Astrocyte (in vitro differentiated cells and primary cell): Measurements from ENCODE around the gene IFI30. TPM values are rescaled to one million over a fixed set of nuclear protein-coding genes. Genes with fewer than 3 reads are reported as not detected.

ENCODE experiments used
- DNase-seq: peaks from one replicate; pipeline ENCODE4 v3.0.0-alpha.2; 2010; ENCODE audit warnings: low read depth
- FAIRE-seq: peaks from 2 replicates; lab custom pipeline; 2011; peaks lifted over from hg19 to GRCh38; lab: Jason Lieb, UNC
- H2AFZ ChIP-seq: 2 replicates; pipeline ENCODE4 v1.6.0; 2012; ENCODE audit warnings: low read depth, low read length, inconsistent platforms
- H3K27ac ChIP-seq: 2 replicates; pipeline ENCODE4 v1.5.1; 2011; ENCODE audit warnings: low read depth, low read length, inconsistent platforms
- H3K27me3 ChIP-seq: 2 replicates; pipeline ENCODE4 v1.6.0; 2011; ENCODE audit warnings: low read length, inconsistent platforms; ENCODE audit not compliant: insufficient read depth
- H3K36me3 ChIP-seq: 2 replicates; pipeline ENCODE4 v1.5.1; 2011; ENCODE audit warnings: low read length, inconsistent platforms; ENCODE audit not compliant: insufficient read depth
- H3K4me1 ChIP-seq: 2 replicates; pipeline ENCODE4 v1.5.1; 2011; ENCODE audit warnings: low read length, inconsistent platforms; ENCODE audit not compliant: insufficient read depth
- H3K4me2 ChIP-seq: 2 replicates; pipeline ENCODE4 v1.6.0; 2012; ENCODE audit warnings: low read length, inconsistent platforms
- H3K4me3 ChIP-seq: 2 replicates; pipeline ENCODE4 v1.5.1; 2011; ENCODE audit warnings: low read depth, mild to moderate bottlenecking, low read length, inconsistent platforms; ENCODE audit not compliant: insufficient read depth
- H3K79me2 ChIP-seq: 2 replicates; pipeline ENCODE4 v1.6.0; 2012; ENCODE audit warnings: mild to moderate bottlenecking, low read length, inconsistent platforms; ENCODE audit not compliant: insufficient read depth
- H3K9ac ChIP-seq: 2 replicates; pipeline ENCODE4 v1.6.0; 2012; ENCODE audit warnings: mild to moderate bottlenecking, low read length, inconsistent platforms
- H3K9me3 ChIP-seq: 2 replicates; pipeline ENCODE4 v1.5.1; 2012; ENCODE audit warnings: low read depth, mild to moderate bottlenecking, low read length, inconsistent platforms; ENCODE audit not compliant: insufficient read depth
- H4K20me1 ChIP-seq: 2 replicates; pipeline ENCODE4 v1.6.0; 2012; ENCODE audit warnings: low read length, inconsistent platforms; ENCODE audit not compliant: insufficient read depth
- H3K27ac Mint-ChIP-seq: one replicate; pipeline ENCODE4 v1.8.0; 2021; ENCODE audit warnings: mild to moderate bottlenecking, mixed read lengths; ENCODE audit not compliant: unreplicated experiment
- H3K27me3 Mint-ChIP-seq: one replicate; pipeline ENCODE4 v1.8.0; 2021; ENCODE audit warnings: low read depth, mixed read lengths; ENCODE audit not compliant: unreplicated experiment
- H3K36me3 Mint-ChIP-seq: one replicate; pipeline ENCODE4 v1.8.0; 2021; ENCODE audit warnings: low read depth, mixed read lengths; ENCODE audit not compliant: unreplicated experiment
- H3K4me1 Mint-ChIP-seq: one replicate; pipeline ENCODE4 v1.8.0; 2021; ENCODE audit warnings: low read depth, mixed read lengths; ENCODE audit not compliant: unreplicated experiment
- H3K4me3 Mint-ChIP-seq: one replicate; pipeline ENCODE4 v1.8.0; 2021; ENCODE audit warnings: mild to moderate bottlenecking, moderate library complexity, mixed read lengths; ENCODE audit not compliant: unreplicated experiment
- H3K9me3 Mint-ChIP-seq: one replicate; pipeline ENCODE4 v1.8.0; 2021; ENCODE audit warnings: mild to moderate bottlenecking, mixed read lengths; ENCODE audit not compliant: unreplicated experiment
- CTCF ChIP-seq: IDR thresholded peaks from 2 replicates; pipeline ENCODE4 v1.5.1; 2011; ENCODE audit warnings: low read depth, mild to moderate bottlenecking, inconsistent platforms, low read length, moderate library complexity; ENCODE audit not compliant: insufficient read depth
- EZH2 ChIP-seq: IDR thresholded peaks from 2 replicates; pipeline ENCODE4 v1.6.1; 2012; ENCODE audit warnings: mild to moderate bottlenecking, low read length, inconsistent platforms; ENCODE audit not compliant: insufficient read depth
- total RNA-seq: library from RNA; stranded (reverse); gene quantifications from 2 replicates; pipeline ENCODE4 v1.2.1, GENCODE V29; 2021

Gene IFI30
- total RNA-seq, 1 donor from 2014 or later, result 2.3 TPM

- no peaks in the 10 kb centered on the region for H3K4me1 Mint-ChIP-seq
- H3K9me3 Mint-ChIP-seq, result peaks cover 5% of the 10 kb centered on the region
- no peak overlapping the region for H3K27ac ChIP-seq
- H3K79me2 ChIP-seq, result no peaks in the 10 kb centered on the region
- H3K4me1 ChIP-seq, result no peaks in the 10 kb centered on the region
- no peak overlapping the region for H3K27ac Mint-ChIP-seq
- H2AFZ ChIP-seq, result no peak overlapping the region
- H3K9ac ChIP-seq, result no peak overlapping the region
- no peaks in the 10 kb centered on the region for H3K27me3 ChIP-seq
- H3K9me3 ChIP-seq, result no peaks in the 10 kb centered on the region
- no peaks in the 10 kb centered on the region for H4K20me1 ChIP-seq
- no peak overlapping the region for H3K4me2 ChIP-seq
- H3K4me3 ChIP-seq, result no peak overlapping the region
- H3K36me3 ChIP-seq, result no peaks in the 10 kb centered on the region
- H3K36me3 Mint-ChIP-seq, result peaks cover 17% of the 10 kb centered on the region
- TF ChIP-seq CTCF, result no peak
- TF ChIP-seq EZH2, result no peak
- FAIRE-seq, result no peak
- H3K27me3 Mint-ChIP-seq, result peaks cover 2% of the 10 kb centered on the region
- DNase-seq, result no peak
- H3K4me3 Mint-ChIP-seq, result no peak overlapping the region
Observed at GRCh38 chr19:18137242-18137641, 36.4 kb upstream of the IFI30 start.

GRCh38 chr19:18137657-18138339, 35.8 kb upstream of the IFI30 start:
- FAIRE-seq, result no peak
- H3K4me3 ChIP-seq, result no peak overlapping the region

GRCh38 chr19:18140473-18140872, 33.1 kb upstream of the IFI30 start:
- TF ChIP-seq CTCF (no peak), EZH2 (no peak)
- Mint-ChIP-seq H3K36me3 (peaks cover 19% of the 10 kb centered on the region), H3K4me3 (no peak overlapping the region), H3K27me3 (no peaks in the 10 kb centered on the region), H3K4me1 (no peaks in the 10 kb centered on the region), H3K9me3 (peaks cover 5% of the 10 kb centered on the region), H3K27ac (no peak overlapping the region)
- H2AFZ ChIP-seq, result no peak overlapping the region
- no peaks in the 10 kb centered on the region for H3K9me3 ChIP-seq
- H3K36me3 ChIP-seq, result no peaks in the 10 kb centered on the region
- no peak overlapping the region for H3K4me3 ChIP-seq
- H3K27me3 ChIP-seq, result no peaks in the 10 kb centered on the region
- no peak overlapping the region for H3K4me2 ChIP-seq
- DNase-seq, result no peak
- no peaks in the 10 kb centered on the region for H3K79me2 ChIP-seq
- no peak overlapping the region for H3K27ac ChIP-seq
- H3K9ac ChIP-seq, result no peak overlapping the region
- no peaks in the 10 kb centered on the region for H3K4me1 ChIP-seq
- no peak for FAIRE-seq
- no peaks in the 10 kb centered on the region for H4K20me1 ChIP-seq

More at GRCh38 chr19:18137657-18138339, 35.8 kb upstream of the IFI30 start:
- no peak overlapping the region for H3K27ac Mint-ChIP-seq
- peaks cover 5% of the 10 kb centered on the region for H3K9me3 Mint-ChIP-seq
- Histone ChIP-seq H3K4me2 (no peak overlapping the region), H3K27me3 (no peaks in the 10 kb centered on the region), H3K9me3 (no peaks in the 10 kb centered on the region), H3K79me2 (no peaks in the 10 kb centered on the region), H3K4me1 (no peaks in the 10 kb centered on the region), H4K20me1 (no peaks in the 10 kb centered on the region), H3K36me3 (no peaks in the 10 kb centered on the region), H2AFZ (no peak overlapping the region), H3K27ac (no peak overlapping the region), H3K9ac (no peak overlapping the region)
- H3K36me3 Mint-ChIP-seq, result peaks cover 17% of the 10 kb centered on the region
- no peaks in the 10 kb centered on the region for H3K4me1 Mint-ChIP-seq
- DNase-seq, result no peak
- H3K27me3 Mint-ChIP-seq, result peaks cover 2% of the 10 kb centered on the region
- no peak overlapping the region for H3K4me3 Mint-ChIP-seq
- no peak for TF ChIP-seq EZH2
